Astrocyte (in vitro differentiated cells and primary cell): ENCODE measurements around the gene MATR3. TPM values are rescaled to one million over a fixed set of nuclear protein-coding genes. Genes with fewer than 3 reads are reported as not detected.
A peak's percentile ranks its signal among the peaks of the same experiment; 100 is the strongest.

Source experiments
- DNase-seq: peaks from one replicate; pipeline ENCODE4 v3.0.0-alpha.2; 2010; ENCODE audit warnings: low read depth
- FAIRE-seq: peaks from 2 replicates; lab custom pipeline; 2011; peaks lifted over from hg19 to GRCh38; lab: Jason Lieb, UNC
- H2AFZ ChIP-seq: 2 replicates; pipeline ENCODE4 v1.6.0; 2012; ENCODE audit warnings: low read depth, low read length, inconsistent platforms
- H3K27ac ChIP-seq: 2 replicates; pipeline ENCODE4 v1.5.1; 2011; ENCODE audit warnings: low read depth, low read length, inconsistent platforms
- H3K27me3 ChIP-seq: 2 replicates; pipeline ENCODE4 v1.6.0; 2011; ENCODE audit warnings: low read length, inconsistent platforms; ENCODE audit not compliant: insufficient read depth
- H3K36me3 ChIP-seq: 2 replicates; pipeline ENCODE4 v1.5.1; 2011; ENCODE audit warnings: low read length, inconsistent platforms; ENCODE audit not compliant: insufficient read depth
- H3K4me1 ChIP-seq: 2 replicates; pipeline ENCODE4 v1.5.1; 2011; ENCODE audit warnings: low read length, inconsistent platforms; ENCODE audit not compliant: insufficient read depth
- H3K4me2 ChIP-seq: 2 replicates; pipeline ENCODE4 v1.6.0; 2012; ENCODE audit warnings: low read length, inconsistent platforms
- H3K4me3 ChIP-seq: 2 replicates; pipeline ENCODE4 v1.5.1; 2011; ENCODE audit warnings: low read depth, mild to moderate bottlenecking, low read length, inconsistent platforms; ENCODE audit not compliant: insufficient read depth
- H3K79me2 ChIP-seq: 2 replicates; pipeline ENCODE4 v1.6.0; 2012; ENCODE audit warnings: mild to moderate bottlenecking, low read length, inconsistent platforms; ENCODE audit not compliant: insufficient read depth
- H3K9ac ChIP-seq: 2 replicates; pipeline ENCODE4 v1.6.0; 2012; ENCODE audit warnings: mild to moderate bottlenecking, low read length, inconsistent platforms
- H3K9me3 ChIP-seq: 2 replicates; pipeline ENCODE4 v1.5.1; 2012; ENCODE audit warnings: low read depth, mild to moderate bottlenecking, low read length, inconsistent platforms; ENCODE audit not compliant: insufficient read depth
- H4K20me1 ChIP-seq: 2 replicates; pipeline ENCODE4 v1.6.0; 2012; ENCODE audit warnings: low read length, inconsistent platforms; ENCODE audit not compliant: insufficient read depth
- H3K27ac Mint-ChIP-seq: one replicate; pipeline ENCODE4 v1.8.0; 2021; ENCODE audit warnings: mild to moderate bottlenecking, mixed read lengths; ENCODE audit not compliant: unreplicated experiment
- H3K27me3 Mint-ChIP-seq: one replicate; pipeline ENCODE4 v1.8.0; 2021; ENCODE audit warnings: low read depth, mixed read lengths; ENCODE audit not compliant: unreplicated experiment
- H3K36me3 Mint-ChIP-seq: one replicate; pipeline ENCODE4 v1.8.0; 2021; ENCODE audit warnings: low read depth, mixed read lengths; ENCODE audit not compliant: unreplicated experiment
- H3K4me1 Mint-ChIP-seq: one replicate; pipeline ENCODE4 v1.8.0; 2021; ENCODE audit warnings: low read depth, mixed read lengths; ENCODE audit not compliant: unreplicated experiment
- H3K4me3 Mint-ChIP-seq: one replicate; pipeline ENCODE4 v1.8.0; 2021; ENCODE audit warnings: mild to moderate bottlenecking, moderate library complexity, mixed read lengths; ENCODE audit not compliant: unreplicated experiment
- H3K9me3 Mint-ChIP-seq: one replicate; pipeline ENCODE4 v1.8.0; 2021; ENCODE audit warnings: mild to moderate bottlenecking, mixed read lengths; ENCODE audit not compliant: unreplicated experiment
- CTCF ChIP-seq: IDR thresholded peaks from 2 replicates; pipeline ENCODE4 v1.5.1; 2011; ENCODE audit warnings: low read depth, mild to moderate bottlenecking, inconsistent platforms, low read length, moderate library complexity; ENCODE audit not compliant: insufficient read depth
- EZH2 ChIP-seq: IDR thresholded peaks from 2 replicates; pipeline ENCODE4 v1.6.1; 2012; ENCODE audit warnings: mild to moderate bottlenecking, low read length, inconsistent platforms; ENCODE audit not compliant: insufficient read depth
- total RNA-seq: library from RNA; stranded (reverse); gene quantifications from 2 replicates; pipeline ENCODE4 v1.2.1, GENCODE V29; 2021

MATR3 gene
- total RNA-seq, 1 donor from 2014 or later, result 126 TPM

- no peak for FAIRE-seq
- Mint-ChIP-seq H3K4me3 (no peak overlapping the region), H3K27ac (no peak overlapping the region), H3K36me3 (peaks cover 9% of the 10 kb centered on the region), H3K9me3 (no peaks in the 10 kb centered on the region), H3K27me3 (no peaks in the 10 kb centered on the region), H3K4me1 (peaks cover 44% of the 10 kb centered on the region)
- no peak overlapping the region for H3K27ac ChIP-seq
- no peak overlapping the region for H3K4me2 ChIP-seq
- peaks cover 18% of the 10 kb centered on the region for H3K36me3 ChIP-seq
- no peak overlapping the region for H3K9ac ChIP-seq
- peaks cover 98% of the 10 kb centered on the region for H4K20me1 ChIP-seq
- no peaks in the 10 kb centered on the region for H3K9me3 ChIP-seq
- H2AFZ ChIP-seq, result no peak overlapping the region
- no peak overlapping the region for H3K4me3 ChIP-seq
- TF ChIP-seq CTCF (no peak), EZH2 (no peak)
- H3K4me1 ChIP-seq, result peaks cover 3% of the 10 kb centered on the region
- H3K27me3 ChIP-seq, result no peaks in the 10 kb centered on the region
- peaks cover 100% of the 10 kb centered on the region for H3K79me2 ChIP-seq
- no peak for DNase-seq
These were observed 18.5 kb downstream of the MATR3 start for GRCh38 chr5:139312075-139312474.

DNA sequence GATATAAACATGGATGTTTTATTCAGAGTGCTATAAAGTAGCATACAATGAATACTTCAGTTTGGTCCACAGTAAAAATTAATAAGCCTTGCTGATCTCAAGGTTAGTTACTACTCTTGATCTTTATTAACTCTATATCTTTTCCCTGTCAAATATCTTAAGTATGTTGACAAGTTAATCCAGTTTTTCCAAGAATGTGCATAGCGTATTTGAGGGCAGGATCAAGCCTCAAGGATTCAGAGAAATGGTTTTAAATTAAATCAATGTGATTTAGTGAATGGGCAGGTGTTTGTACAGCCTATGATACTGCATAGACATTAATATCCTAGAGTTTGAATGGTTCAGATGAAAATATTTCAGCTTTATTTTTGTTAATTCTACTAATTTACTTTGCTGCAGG is 20.7 kb downstream of the MATR3 start:
- FAIRE-seq (no peak), DNase-seq (no peak)
- Mint-ChIP-seq H3K9me3 (no peaks in the 10 kb centered on the region), H3K27me3 (no peaks in the 10 kb centered on the region), H3K27ac (no peak overlapping the region), H3K4me3 (peak overlapping the region; percentile 9), H3K36me3 (peaks cover 14% of the 10 kb centered on the region), H3K4me1 (peaks cover 24% of the 10 kb centered on the region)
- peaks cover 26% of the 10 kb centered on the region for H3K36me3 ChIP-seq
- no peaks in the 10 kb centered on the region for H3K9me3 ChIP-seq
- peaks cover 84% of the 10 kb centered on the region for H4K20me1 ChIP-seq
- H3K27me3 ChIP-seq, result no peaks in the 10 kb centered on the region
- no peak overlapping the region for H2AFZ ChIP-seq
- peaks cover 3% of the 10 kb centered on the region for H3K4me1 ChIP-seq
- H3K9ac ChIP-seq, result no peak overlapping the region
- no peak overlapping the region for H3K4me2 ChIP-seq
- H3K79me2 ChIP-seq, result peaks cover 100% of the 10 kb centered on the region
- H3K4me3 ChIP-seq, result no peak overlapping the region
- TF ChIP-seq EZH2 (no peak), CTCF (no peak)
- H3K27ac ChIP-seq, result no peak overlapping the region

GRCh38 chr5:139315056-139315615 is 21.6 kb downstream of the MATR3 start:
- peaks cover 11% of the 10 kb centered on the region for H3K36me3 Mint-ChIP-seq
- no peak for FAIRE-seq
- H3K27ac ChIP-seq, result no peak overlapping the region

More at GRCh38 chr5:139315056-139315615, 21.6 kb downstream of the MATR3 start:
- Mint-ChIP-seq H3K9me3 (no peaks in the 10 kb centered on the region), H3K27me3 (no peaks in the 10 kb centered on the region), H3K4me1 (peaks cover 21% of the 10 kb centered on the region), H3K4me3 (no peak overlapping the region), H3K27ac (no peak overlapping the region)
- H4K20me1 ChIP-seq, result peaks cover 76% of the 10 kb centered on the region
- TF ChIP-seq CTCF, result no peak
- TF ChIP-seq EZH2, result no peak
- H3K9me3 ChIP-seq, result no peaks in the 10 kb centered on the region
- H3K27me3 ChIP-seq, result no peaks in the 10 kb centered on the region
- H2AFZ ChIP-seq, result no peak overlapping the region
- peaks cover 28% of the 10 kb centered on the region for H3K36me3 ChIP-seq
- no peak overlapping the region for H3K4me2 ChIP-seq
- no peak for DNase-seq
- H3K9ac ChIP-seq, result no peak overlapping the region
- H3K79me2 ChIP-seq, result peaks cover 98% of the 10 kb centered on the region
- H3K4me3 ChIP-seq, result no peak overlapping the region
- H3K4me1 ChIP-seq, result peaks cover 3% of the 10 kb centered on the region
